ENCODE data around the gene PCDHGA5.

GRCh38 chr5:141369994-141370848 is 6.3 kb downstream of the PCDHGA5 start, which contains the start of gene PCDHGB3:
- TF ChIP-seq, protein P1, sequence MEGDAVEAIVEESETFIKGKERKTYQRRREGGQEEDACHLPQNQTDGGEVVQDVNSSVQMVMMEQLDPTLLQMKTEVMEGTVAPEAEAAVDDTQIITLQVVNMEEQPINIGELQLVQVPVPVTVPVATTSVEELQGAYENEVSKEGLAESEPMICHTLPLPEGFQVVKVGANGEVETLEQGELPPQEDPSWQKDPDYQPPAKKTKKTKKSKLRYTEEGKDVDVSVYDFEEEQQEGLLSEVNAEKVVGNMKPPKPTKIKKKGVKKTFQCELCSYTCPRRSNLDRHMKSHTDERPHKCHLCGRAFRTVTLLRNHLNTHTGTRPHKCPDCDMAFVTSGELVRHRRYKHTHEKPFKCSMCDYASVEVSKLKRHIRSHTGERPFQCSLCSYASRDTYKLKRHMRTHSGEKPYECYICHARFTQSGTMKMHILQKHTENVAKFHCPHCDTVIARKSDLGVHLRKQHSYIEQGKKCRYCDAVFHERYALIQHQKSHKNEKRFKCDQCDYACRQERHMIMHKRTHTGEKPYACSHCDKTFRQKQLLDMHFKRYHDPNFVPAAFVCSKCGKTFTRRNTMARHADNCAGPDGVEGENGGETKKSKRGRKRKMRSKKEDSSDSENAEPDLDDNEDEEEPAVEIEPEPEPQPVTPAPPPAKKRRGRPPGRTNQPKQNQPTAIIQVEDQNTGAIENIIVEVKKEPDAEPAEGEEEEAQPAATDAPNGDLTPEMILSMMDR (IDR thresholded peaks at IDR 0.05): no peak
- TF ChIP-seq MAX (CRISPR knock-in tag; IDR thresholded peaks at IDR 0.05) (no peak), NR2C2 (CRISPR knock-in tag; IDR thresholded peaks at IDR 0.05) (no peak), NFYB (CRISPR knock-in tag; conservative IDR thresholded peaks at IDR 0.05; ENCODE audit: low read depth) (no peak), FOXP1 (CRISPR knock-in tag; IDR thresholded peaks at IDR 0.05; ENCODE audit: borderline replicate concordance) (no peak)
- TF ChIP-seq, protein P2, sequence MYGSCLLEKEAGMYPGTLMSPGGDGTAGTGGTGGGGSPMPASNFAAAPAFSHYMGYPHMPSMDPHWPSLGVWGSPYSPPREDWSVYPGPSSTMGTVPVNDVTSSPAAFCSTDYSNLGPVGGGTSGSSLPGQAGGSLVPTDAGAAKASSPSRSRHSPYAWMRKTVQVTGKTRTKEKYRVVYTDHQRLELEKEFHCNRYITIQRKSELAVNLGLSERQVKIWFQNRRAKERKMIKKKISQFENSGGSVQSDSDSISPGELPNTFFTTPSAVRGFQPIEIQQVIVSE (CRISPR knock-in tag; IDR thresholded peaks at IDR 0.05; ENCODE audit: borderline replicate concordance): no peak
- TF ChIP-seq, protein P3, sequence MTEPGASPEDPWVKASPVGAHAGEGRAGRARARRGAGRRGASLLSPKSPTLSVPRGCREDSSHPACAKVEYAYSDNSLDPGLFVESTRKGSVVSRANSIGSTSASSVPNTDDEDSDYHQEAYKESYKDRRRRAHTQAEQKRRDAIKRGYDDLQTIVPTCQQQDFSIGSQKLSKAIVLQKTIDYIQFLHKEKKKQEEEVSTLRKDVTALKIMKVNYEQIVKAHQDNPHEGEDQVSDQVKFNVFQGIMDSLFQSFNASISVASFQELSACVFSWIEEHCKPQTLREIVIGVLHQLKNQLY (CRISPR knock-in tag; IDR thresholded peaks at IDR 0.05): no peak
